K562 (cell line): ENCODE data around the gene MYMX. TPM values are rescaled to one million over a fixed set of nuclear protein-coding genes. Genes with fewer than 3 reads are reported as not detected.

ENCODE experiments used
- ARID1B ChIP-seq: fragments of 450-650 bp; IDR thresholded peaks from 2 replicates; pipeline ENCODE4 v1.6.1; 2016; ENCODE audit warnings: antibody characterized with exemption, mild to moderate bottlenecking, inconsistent platforms
- BACH1 ChIP-seq: fragments of 200-800 bp; sonication (Bioruptor generic); IDR thresholded peaks from 2 replicates; pipeline ENCODE4 v1.6.1; 2016; ENCODE audit warnings: missing genetic modification characterization, missing compliant biosample characterization
- BMI1 ChIP-seq: fragments of 150-350 bp; IDR thresholded peaks from 2 replicates; pipeline ENCODE4 v1.6.1; 2014; ENCODE audit warnings: low read length
- GABPA ChIP-seq: fragments of 200-800 bp; sonication (Bioruptor generic); conservative IDR thresholded peaks from 2 replicates; pipeline ENCODE4 v1.6.1; 2016; ENCODE audit warnings: low read depth, missing genetic modification characterization, missing compliant biosample characterization
- GATAD2B ChIP-seq: fragments of 450-650 bp; IDR thresholded peaks from 2 replicates; pipeline ENCODE4 v1.6.1; 2017; ENCODE audit warnings: mild to moderate bottlenecking, borderline replicate concordance
- GTF2E2 ChIP-seq: fragments of 200-800 bp; sonication (Bioruptor generic); IDR thresholded peaks from 2 replicates; pipeline ENCODE4 v1.6.1; 2016; ENCODE audit warnings: missing genetic modification characterization, missing compliant biosample characterization
- HDAC6 ChIP-seq: IDR thresholded peaks from 2 replicates; pipeline ENCODE4 v1.6.1; 2012; ENCODE audit warnings: low read depth, mild to moderate bottlenecking, control low read depth, inconsistent platforms, low read length, moderate library complexity
- HNRNPL ChIP-seq: fragments of 200-400 bp; formaldehyde crosslinking; IDR thresholded peaks from 2 replicates; pipeline ENCODE4 v1.6.1; 2017; ENCODE audit warnings: low read depth, mild to moderate bottlenecking, low read length
- NCOA4 ChIP-seq: fragments of 450-650 bp; IDR thresholded peaks from 2 replicates; pipeline ENCODE4 v1.6.1; 2018; ENCODE audit warnings: mild to moderate bottlenecking; ENCODE audit not compliant: partially characterized antibody
- PYGO2 ChIP-seq: fragments of 450-650 bp; IDR thresholded peaks from 2 replicates; pipeline ENCODE4 v1.6.1; 2016; ENCODE audit warnings: mild to moderate bottlenecking, missing genetic modification characterization, moderate library complexity, missing compliant biosample characterization
- SIX5 ChIP-seq, 2 experiments: IDR thresholded peaks; 2 replicates each; pipeline ENCODE4 v1.6.1; 2011; ENCODE audit warnings: low read length in 2 of 2, borderline replicate concordance in 1 of 2, low read depth in 1 of 2, mild to moderate bottlenecking in 1 of 2, moderate library complexity in 1 of 2; ENCODE audit not compliant: insufficient read depth in 1 of 2
- STAG1 ChIP-seq: sonication (generic); formaldehyde crosslinking; IDR thresholded peaks from 2 replicates; pipeline ENCODE4 v1.5.0; 2020; ENCODE audit warnings: missing genetic modification reagents, borderline replicate concordance
- TEAD4 ChIP-seq, 2 experiments: sonication (generic) in 1 of 2; formaldehyde crosslinking in 1 of 2; IDR thresholded peaks; 2 replicates each; pipeline versions ENCODE4 v1.6.1 to v1.8.0; 2012 to 2022; ENCODE audit warnings: borderline replicate concordance in 1 of 2, inconsistent platforms in 1 of 2, low read length in 1 of 2, mild to moderate bottlenecking in 1 of 2, missing genetic modification reagents in 1 of 2
- ZBED1 ChIP-seq: IDR thresholded peaks from 2 replicates; pipeline ENCODE4 v1.6.1; 2014
- ZC3H4 ChIP-seq: sonication (generic); formaldehyde crosslinking; IDR thresholded peaks from 2 replicates; pipeline ENCODE4 v1.9.0; 2021; ENCODE audit warnings: missing genetic modification reagents, borderline replicate concordance
- ZNF512 ChIP-seq: IDR thresholded peaks from 2 replicates; pipeline ENCODE4 v1.6.1; 2016; ENCODE audit warnings: missing genetic modification characterization, missing compliant biosample characterization
- ZNF589 ChIP-seq: fragments of 200-800 bp; sonication (Bioruptor generic); IDR thresholded peaks from 2 replicates; pipeline ENCODE4 v1.6.1; 2016; ENCODE audit warnings: low read depth, missing genetic modification characterization, missing compliant biosample characterization
- polyA plus RNA-seq, 8 experiments: library from polyadenylated mRNA; depleted of rRNA in 4 of 8; stranded (reverse) in 5 of 8; unstranded in 3 of 8; fragments of >200 nt; fragmentation: Nextera tagmentation in 2 of 8; fragmentation: Illumina TruSeq in 1 of 8; extraction: Ambion mirVana in 2 of 8; extraction: Trizol in 1 of 8; gene quantifications; 2 replicates each; pipeline versions ENCODE4 v1.2.1 to v1.2.3, GENCODE V29; 2011 to 2014; ENCODE audit warnings: inconsistent platforms in 1 of 8, missing spikeins in 1 of 8
- total RNA-seq, 7 experiments: library from RNA; depleted of rRNA in 6 of 7; stranded (reverse); fragments of >200 nt in 6 of 7; fragmentation: Illumina TruSeq in 2 of 7; extraction: Trizol in 2 of 7; gene quantifications; 2 replicates each; pipeline versions ENCODE4 v1.2.1 to v1.2.3, GENCODE V29; 2011 to 2021; ENCODE audit warnings: low replicate concordance in 1 of 7
- TF ChIP-seq, protein P1 (sequence below): sonication (generic); formaldehyde crosslinking; IDR thresholded peaks from 2 replicates; pipeline ENCODE4 v1.8.0; 2022; ENCODE audit warnings: mild to moderate bottlenecking, missing genetic modification reagents

The MYMX gene
- total and polyA plus RNA-seq, 9 of the 15 experiments (the other 6 are each of a cell fraction or from before 2014, with no cell fraction given) = 0.12 TPM; not detected in 8

DNA sequence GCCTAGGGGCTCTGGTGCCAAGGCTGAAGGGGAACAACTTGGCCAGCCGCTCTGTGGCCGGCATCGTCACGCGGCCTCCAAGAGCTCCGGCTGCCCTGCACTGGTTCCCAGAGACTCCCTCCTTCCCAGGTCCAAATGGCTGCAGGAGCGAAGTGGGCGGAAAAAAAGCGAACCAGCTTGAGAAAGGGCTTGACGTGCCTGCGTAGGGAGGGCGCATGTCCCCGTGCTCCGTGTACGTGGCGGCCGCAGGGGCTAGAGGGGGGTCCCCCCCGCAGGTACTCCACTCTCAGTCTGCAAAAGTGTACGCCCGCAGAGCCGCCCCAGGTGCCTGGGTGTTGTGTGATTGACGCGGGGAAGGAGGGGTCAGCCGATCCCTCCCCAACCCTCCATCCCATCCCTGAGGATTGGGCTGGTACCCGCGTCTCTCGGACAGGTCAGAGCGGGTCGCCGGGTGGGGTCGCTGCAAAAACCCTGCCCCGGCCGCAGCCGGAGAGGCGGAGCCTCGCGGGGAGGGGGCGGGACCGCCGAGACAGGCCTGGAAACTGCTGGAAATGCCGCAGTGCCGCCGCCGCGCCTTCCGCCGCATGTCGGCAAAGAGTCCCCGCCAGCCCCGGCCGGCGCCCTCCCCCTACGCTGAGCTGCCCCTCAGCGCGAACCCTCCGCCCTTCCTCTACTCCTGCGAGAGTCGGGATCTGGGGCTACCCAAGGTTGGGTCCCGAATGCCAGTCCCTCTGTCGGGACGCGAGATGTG, 29.4 kb downstream of the MYMX start (continued):
- TF ChIP-seq HNRNPL (no peak), ZNF512 (tag) (no peak), SIX5 (IDR thresholded peaks at IDR 0.05; ENCODE audit: borderline replicate concordance in 1 of 2, insufficient read depth in 1 of 2, low read depth in 1 of 2, low read length in 2 of 2) (no peak), GATAD2B (peak; percentile 58; the same call in 1 of the 2 replicates), ARID1B (peak; percentile 31; the same call in 1 of the 2 replicates), STAG1 (no peak), BMI1 (no peak), GTF2E2 (tag) (no peak), GABPA (tag) (no peak), HDAC6 (no peak), ZNF589 (no peak), TEAD4 (IDR thresholded peaks at IDR 0.05; ENCODE audit: low read length) (no peak), TEAD4 (CRISPR knock-in tag; IDR thresholded peaks at IDR 0.05; ENCODE audit: borderline replicate concordance) (no peak), BACH1 (tag) (no peak), PYGO2 (tag) (no peak), ZBED1 (no peak), ZC3H4 (CRISPR knock-in tag) (no peak), NCOA4 (no peak)
- TF ChIP-seq, protein P1, sequence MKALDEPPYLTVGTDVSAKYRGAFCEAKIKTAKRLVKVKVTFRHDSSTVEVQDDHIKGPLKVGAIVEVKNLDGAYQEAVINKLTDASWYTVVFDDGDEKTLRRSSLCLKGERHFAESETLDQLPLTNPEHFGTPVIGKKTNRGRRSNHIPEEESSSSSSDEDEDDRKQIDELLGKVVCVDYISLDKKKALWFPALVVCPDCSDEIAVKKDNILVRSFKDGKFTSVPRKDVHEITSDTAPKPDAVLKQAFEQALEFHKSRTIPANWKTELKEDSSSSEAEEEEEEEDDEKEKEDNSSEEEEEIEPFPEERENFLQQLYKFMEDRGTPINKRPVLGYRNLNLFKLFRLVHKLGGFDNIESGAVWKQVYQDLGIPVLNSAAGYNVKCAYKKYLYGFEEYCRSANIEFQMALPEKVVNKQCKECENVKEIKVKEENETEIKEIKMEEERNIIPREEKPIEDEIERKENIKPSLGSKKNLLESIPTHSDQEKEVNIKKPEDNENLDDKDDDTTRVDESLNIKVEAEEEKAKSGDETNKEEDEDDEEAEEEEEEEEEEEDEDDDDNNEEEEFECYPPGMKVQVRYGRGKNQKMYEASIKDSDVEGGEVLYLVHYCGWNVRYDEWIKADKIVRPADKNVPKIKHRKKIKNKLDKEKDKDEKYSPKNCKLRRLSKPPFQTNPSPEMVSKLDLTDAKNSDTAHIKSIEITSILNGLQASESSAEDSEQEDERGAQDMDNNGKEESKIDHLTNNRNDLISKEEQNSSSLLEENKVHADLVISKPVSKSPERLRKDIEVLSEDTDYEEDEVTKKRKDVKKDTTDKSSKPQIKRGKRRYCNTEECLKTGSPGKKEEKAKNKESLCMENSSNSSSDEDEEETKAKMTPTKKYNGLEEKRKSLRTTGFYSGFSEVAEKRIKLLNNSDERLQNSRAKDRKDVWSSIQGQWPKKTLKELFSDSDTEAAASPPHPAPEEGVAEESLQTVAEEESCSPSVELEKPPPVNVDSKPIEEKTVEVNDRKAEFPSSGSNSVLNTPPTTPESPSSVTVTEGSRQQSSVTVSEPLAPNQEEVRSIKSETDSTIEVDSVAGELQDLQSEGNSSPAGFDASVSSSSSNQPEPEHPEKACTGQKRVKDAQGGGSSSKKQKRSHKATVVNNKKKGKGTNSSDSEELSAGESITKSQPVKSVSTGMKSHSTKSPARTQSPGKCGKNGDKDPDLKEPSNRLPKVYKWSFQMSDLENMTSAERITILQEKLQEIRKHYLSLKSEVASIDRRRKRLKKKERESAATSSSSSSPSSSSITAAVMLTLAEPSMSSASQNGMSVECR (CRISPR knock-in tag) = no peak
